SU-DHL-6 (cell line): ENCODE measurements around the gene TMEM131L.

Experiments used
- H2AFZ ChIP-seq: fragments of 200-600 bp; sonication (generic); 2 replicates; pipeline ENCODE4 v1.6.1; 2014; ENCODE audit warnings: low read depth, mild to moderate bottlenecking, moderate library complexity, mixed read lengths, antibody characterized with exemption, low read length; ENCODE audit not compliant: severe bottlenecking
- H3F3A ChIP-seq: fragments of 200-600 bp; shearing (Covaris generic); 2 replicates; pipeline ENCODE4 v1.6.0; 2016; ENCODE audit warnings: antibody characterized with exemption, mild to moderate bottlenecking; ENCODE audit not compliant: insufficient read depth
- H3K27ac ChIP-seq: fragments of 200-600 bp; sonication (generic); 2 replicates; pipeline ENCODE4 v1.5.1; 2016; ENCODE audit warnings: low read depth, mild to moderate bottlenecking, low read length, moderate library complexity, mixed read lengths
- H3K27me3 ChIP-seq: fragments of 200-600 bp; sonication (generic), shearing (Covaris generic); 2 replicates; pipeline ENCODE4 v1.6.0; 2014; ENCODE audit warnings: mild to moderate bottlenecking, low read length
- H3K36me3 ChIP-seq: fragments of 200-600 bp; sonication (generic); 2 replicates; pipeline ENCODE4 v1.6.1; 2014; ENCODE audit warnings: mild to moderate bottlenecking, low read length, mixed read lengths
- H3K4me2 ChIP-seq: fragments of 300-600, 200-600 bp; shearing (Covaris generic), sonication (generic); 2 replicates; pipeline ENCODE4 v1.6.0; 2014; ENCODE audit warnings: low read length, low read depth, mild to moderate bottlenecking; ENCODE audit not compliant: poor library complexity, severe bottlenecking
- H3K4me3 ChIP-seq: fragments of 200-600 bp; sonication (generic); 2 replicates; pipeline ENCODE4 v1.5.1; 2014; ENCODE audit warnings: antibody characterized with exemption, low read length, mild to moderate bottlenecking, mixed read lengths; ENCODE audit not compliant: insufficient read depth, poor library complexity, severe bottlenecking
- H3K79me2 ChIP-seq: fragments of 200-600 bp; sonication (generic); 2 replicates; pipeline ENCODE4 v1.6.1; 2014; ENCODE audit warnings: mild to moderate bottlenecking, low read length, moderate library complexity; ENCODE audit not compliant: insufficient read depth
- H3K9ac ChIP-seq: fragments of 200-600 bp; sonication (generic); 2 replicates; pipeline ENCODE4 v1.7.0; 2014; ENCODE audit warnings: mild to moderate bottlenecking, low read length
- H3K9me2 ChIP-seq: fragments of 200-600 bp; sonication (generic); replicated peaks from 2 replicates; pipeline ENCODE4 v1.6.1; 2014; ENCODE audit warnings: low read length; ENCODE audit not compliant: insufficient read depth
- H3K9me3 ChIP-seq: fragments of 200-600 bp; sonication (generic); 2 replicates; pipeline ENCODE4 v1.6.1; 2014; ENCODE audit warnings: low read length, mixed read lengths; ENCODE audit not compliant: insufficient read depth
- H4K20me1 ChIP-seq: fragments of 200-600 bp; sonication (generic); 2 replicates; pipeline ENCODE4 v1.6.1; 2014; ENCODE audit warnings: low read depth, mild to moderate bottlenecking, antibody characterized with exemption, low read length, moderate library complexity, mixed read lengths
- CTCF ChIP-seq: fragments of 200-600 bp; sonication (generic); IDR thresholded peaks from one replicate; pipeline ENCODE4 v1.5.1; 2017; ENCODE audit warnings: antibody characterized with exemption, mild to moderate bottlenecking, low read length, moderate library complexity; ENCODE audit not compliant: insufficient read depth, poor library complexity, severe bottlenecking
- EZH2phosphoT487 ChIP-seq: fragments of 200-600 bp; sonication (generic), shearing (Covaris generic); conservative IDR thresholded peaks from 2 replicates; pipeline ENCODE4 v1.6.1; 2018; ENCODE audit warnings: mild to moderate bottlenecking, antibody characterized with exemption, low read length, moderate library complexity, mixed read lengths

The TMEM131L gene

GRCh38 chr4:153497091-153497531 lies 31.0 kb downstream of the TMEM131L start:
- no peak for TF ChIP-seq EZH2phosphoT487
- TF ChIP-seq CTCF: no peak
- Histone ChIP-seq H3K27me3 (no peaks in the 10 kb centered on the region), H3K9me3 (no peaks in the 10 kb centered on the region), H2AFZ (no peak overlapping the region), H3K4me2 (peak overlapping the region; percentile 46), H3K79me2 (peaks cover 99% of the 10 kb centered on the region), H3K9ac (no peak overlapping the region), H3F3A (peaks cover 29% of the 10 kb centered on the region), H3K4me3 (no peak overlapping the region), H3K27ac (peak overlapping the region; percentile 50), H4K20me1 (peaks cover 42% of the 10 kb centered on the region), H3K36me3 (peaks cover 13% of the 10 kb centered on the region; the same call in 1 of the 2 replicates), H3K9me2 (no peaks in the 10 kb centered on the region)

GRCh38 chr4:153497988-153498967 lies 32.1 kb downstream of the TMEM131L start:
- H3K4me3 ChIP-seq: no peak overlapping the region
- no peak for TF ChIP-seq CTCF
- no peak for TF ChIP-seq EZH2phosphoT487

GRCh38 chr4:153499005-153499404 lies 32.8 kb downstream of the TMEM131L start:
- Histone ChIP-seq H3K4me2 (no peak overlapping the region), H2AFZ (no peak overlapping the region), H3K79me2 (peaks cover 100% of the 10 kb centered on the region)

More at GRCh38 chr4:153497988-153498967, 32.1 kb downstream of the TMEM131L start:
- H3K27ac ChIP-seq: peak overlapping the region; percentile 50; the same call in 1 of the 2 replicates
- H3K9me3 ChIP-seq: no peaks in the 10 kb centered on the region
- no peak overlapping the region for H3K9ac ChIP-seq
- H3K36me3 ChIP-seq: 0 out of 2 replicates have a peak, but pooled peaks cover 9% of the 10 kb centered on the region
- H3K4me2 ChIP-seq: peak overlapping the region; percentile 46
- H4K20me1 ChIP-seq: peaks cover 46% of the 10 kb centered on the region
- no peak overlapping the region for H2AFZ ChIP-seq
- peaks cover 33% of the 10 kb centered on the region; the same call in 1 of the 2 replicates for H3F3A ChIP-seq
- no peaks in the 10 kb centered on the region for H3K27me3 ChIP-seq
- peaks cover 100% of the 10 kb centered on the region for H3K79me2 ChIP-seq
- no peaks in the 10 kb centered on the region for H3K9me2 ChIP-seq

More at GRCh38 chr4:153499005-153499404, 32.8 kb downstream of the TMEM131L start:
- Histone ChIP-seq H3K4me3 (no peak overlapping the region), H3K27me3 (no peaks in the 10 kb centered on the region), H3K9ac (no peak overlapping the region), H3K36me3 (0 out of 2 replicates have a peak, but pooled peaks cover 11% of the 10 kb centered on the region), H3K9me2 (no peaks in the 10 kb centered on the region), H3F3A (peaks cover 35% of the 10 kb centered on the region; the same call in 1 of the 2 replicates), H3K9me3 (no peaks in the 10 kb centered on the region), H4K20me1 (peaks cover 49% of the 10 kb centered on the region), H3K27ac (no peak overlapping the region)
- TF ChIP-seq EZH2phosphoT487 (no peak), CTCF (no peak)
